ENCODE data around the gene EFCC1.
"Not testable (repeated sequence)": the region's sequence is repeated elsewhere in the genome, so short reads cannot be mapped to it uniquely, and the experiment has no call there.

The EFCC1 gene

DNA sequence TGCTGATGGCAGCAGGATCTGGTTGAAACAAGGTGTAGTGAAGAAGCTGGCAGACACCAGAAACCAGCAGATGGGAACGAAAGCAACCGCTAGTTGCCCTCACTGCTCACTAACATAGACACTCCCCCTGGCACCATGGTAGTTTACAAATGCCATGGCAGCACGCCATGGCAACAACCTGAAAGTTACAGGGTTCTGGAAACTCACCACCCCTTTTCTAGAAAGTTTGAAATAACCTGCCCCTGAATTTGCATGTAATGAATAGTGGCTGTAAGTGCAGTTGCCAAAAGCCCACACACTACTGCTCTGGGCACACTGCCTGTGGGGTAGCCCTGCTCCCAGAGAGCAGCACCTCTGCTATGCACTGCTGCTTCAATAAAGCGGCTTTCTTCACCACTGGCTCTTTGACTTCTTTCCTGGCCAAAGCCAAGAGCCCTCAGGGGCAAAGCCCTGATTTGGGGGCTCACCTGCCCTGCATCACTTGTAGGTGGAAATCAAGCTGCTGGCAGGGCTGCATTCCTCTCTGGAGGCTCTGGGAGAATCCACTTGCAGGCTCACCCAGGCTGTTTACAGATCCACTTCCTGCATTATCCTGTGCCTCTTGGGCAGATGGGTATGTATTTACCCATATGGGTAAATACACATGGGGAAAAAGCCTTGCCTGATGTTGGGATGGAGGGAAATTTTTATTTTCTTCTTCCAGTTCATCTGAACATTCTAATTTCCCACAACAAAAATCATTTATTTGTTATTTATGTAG is 57.5 kb downstream of the EFCC1 start:
- peak; percentile 19 for DNase-seq

DNA sequence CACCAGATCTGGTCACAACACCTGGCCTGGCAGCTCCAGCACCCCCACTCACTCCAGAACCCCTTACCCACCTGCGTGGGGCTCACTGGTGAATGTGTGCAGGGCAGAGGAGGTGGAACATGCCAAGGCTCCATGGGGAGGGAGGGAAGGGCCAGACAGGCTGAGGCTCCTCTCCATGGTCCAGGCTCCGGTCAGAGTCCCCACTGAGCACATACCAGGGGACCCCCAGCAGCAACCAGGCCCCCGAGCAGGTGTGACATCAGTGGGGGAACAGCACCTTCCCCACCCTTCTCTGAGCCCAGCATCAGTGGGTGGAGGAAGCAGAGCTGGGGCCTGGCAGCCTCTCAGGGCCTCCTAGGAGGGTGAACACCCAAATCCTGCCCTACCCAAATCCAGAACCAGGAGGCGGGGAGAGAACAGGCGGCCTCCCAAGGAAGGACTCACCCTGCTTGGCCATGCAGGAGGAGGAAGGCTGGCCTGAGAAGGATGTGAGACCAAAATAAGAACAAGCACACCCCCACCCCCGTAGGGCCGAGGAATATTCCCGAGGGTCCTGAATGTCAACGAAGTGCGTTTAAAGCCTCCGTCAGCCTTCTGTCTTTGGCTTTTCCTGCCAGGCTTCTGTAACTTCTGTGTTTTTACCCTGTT is 58.3 kb downstream of the EFCC1 start:
- DNase-seq: no peak

DNA sequence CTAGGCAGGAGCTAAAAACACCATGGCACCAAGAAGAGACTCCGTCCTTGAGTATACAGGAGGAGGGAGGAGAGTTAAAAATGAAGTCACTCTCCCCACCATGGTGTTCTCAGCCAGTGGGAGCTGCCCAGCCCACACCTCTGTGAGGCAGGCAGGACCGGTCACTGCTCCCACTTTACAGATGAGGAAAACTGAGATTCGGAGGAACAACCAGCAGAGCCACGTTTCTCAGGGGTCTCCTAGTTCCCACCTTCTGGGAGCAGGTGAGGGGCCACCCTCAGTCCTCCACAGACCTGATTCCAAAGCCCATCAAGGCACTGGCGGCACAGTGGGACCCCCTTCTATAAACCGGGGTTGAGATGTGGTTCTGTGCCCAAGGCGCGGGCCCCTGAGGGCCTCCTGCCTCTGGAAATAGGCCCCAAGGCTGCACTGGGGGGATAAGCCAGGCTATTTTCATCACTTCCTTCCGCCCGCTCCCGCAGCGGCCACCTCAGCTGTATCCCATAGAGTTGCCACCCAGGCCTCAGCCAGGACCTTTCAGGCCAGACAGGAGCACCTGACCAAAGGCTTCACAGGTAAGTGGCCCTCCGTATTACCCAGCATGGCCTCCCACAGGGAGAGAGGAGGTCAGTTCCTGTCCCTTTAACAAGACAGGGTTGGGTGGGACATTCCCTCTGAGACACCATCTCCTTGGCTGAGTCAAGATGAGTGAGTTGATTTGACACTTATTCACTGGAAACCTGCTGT is 59.3 kb downstream of the EFCC1 start, which contains the start of gene GP9:
Gene GP9, plus strand, starts transcription at position 504 of the 747 bp plus-strand sequence. CDS start 961 bp downstream, outside the sequence.
- DNase-seq: no peak

DNA sequence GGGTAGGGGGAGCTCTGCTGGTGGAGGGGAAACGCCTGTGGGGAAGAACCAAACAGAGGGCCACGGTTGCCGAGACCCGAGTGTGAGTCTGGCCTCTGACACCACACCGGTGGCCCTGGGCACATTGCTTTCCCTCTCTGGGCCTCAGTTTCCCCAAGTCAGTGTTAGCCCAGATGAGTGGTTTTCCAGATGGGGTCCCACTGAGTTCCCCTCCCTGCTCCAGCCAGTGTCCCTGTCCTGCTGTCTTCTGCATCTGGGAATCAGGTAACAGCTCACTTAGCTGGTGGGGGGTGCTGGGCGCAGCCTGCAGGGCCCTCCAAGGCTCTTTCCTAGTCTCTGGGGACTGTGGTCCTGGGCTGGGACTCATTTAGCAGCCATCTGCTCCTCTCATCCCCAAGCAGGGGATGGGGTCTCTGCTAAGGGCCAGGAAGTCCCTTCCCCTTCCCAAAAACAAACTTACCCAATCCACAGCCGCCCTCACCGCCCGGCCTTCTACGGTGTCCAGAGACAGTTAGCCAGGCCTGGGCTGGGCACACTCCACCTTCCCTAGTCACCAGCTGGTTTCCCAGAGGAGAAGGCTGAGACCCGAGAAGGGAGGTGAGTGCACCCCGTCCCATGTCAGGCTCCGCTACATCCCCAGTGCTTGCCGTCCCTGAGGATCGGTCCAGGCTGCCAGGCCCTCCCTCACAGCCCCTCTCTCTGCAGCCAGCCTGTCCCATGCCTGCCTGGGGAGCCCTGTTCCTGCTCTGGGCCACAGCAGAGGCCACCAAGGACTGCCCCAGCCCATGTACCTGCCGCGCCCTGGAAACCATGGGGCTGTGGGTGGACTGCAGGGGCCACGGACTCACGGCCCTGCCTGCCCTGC is 60.2 kb downstream of the EFCC1 start:
- DNase-seq: no peak

DNA sequence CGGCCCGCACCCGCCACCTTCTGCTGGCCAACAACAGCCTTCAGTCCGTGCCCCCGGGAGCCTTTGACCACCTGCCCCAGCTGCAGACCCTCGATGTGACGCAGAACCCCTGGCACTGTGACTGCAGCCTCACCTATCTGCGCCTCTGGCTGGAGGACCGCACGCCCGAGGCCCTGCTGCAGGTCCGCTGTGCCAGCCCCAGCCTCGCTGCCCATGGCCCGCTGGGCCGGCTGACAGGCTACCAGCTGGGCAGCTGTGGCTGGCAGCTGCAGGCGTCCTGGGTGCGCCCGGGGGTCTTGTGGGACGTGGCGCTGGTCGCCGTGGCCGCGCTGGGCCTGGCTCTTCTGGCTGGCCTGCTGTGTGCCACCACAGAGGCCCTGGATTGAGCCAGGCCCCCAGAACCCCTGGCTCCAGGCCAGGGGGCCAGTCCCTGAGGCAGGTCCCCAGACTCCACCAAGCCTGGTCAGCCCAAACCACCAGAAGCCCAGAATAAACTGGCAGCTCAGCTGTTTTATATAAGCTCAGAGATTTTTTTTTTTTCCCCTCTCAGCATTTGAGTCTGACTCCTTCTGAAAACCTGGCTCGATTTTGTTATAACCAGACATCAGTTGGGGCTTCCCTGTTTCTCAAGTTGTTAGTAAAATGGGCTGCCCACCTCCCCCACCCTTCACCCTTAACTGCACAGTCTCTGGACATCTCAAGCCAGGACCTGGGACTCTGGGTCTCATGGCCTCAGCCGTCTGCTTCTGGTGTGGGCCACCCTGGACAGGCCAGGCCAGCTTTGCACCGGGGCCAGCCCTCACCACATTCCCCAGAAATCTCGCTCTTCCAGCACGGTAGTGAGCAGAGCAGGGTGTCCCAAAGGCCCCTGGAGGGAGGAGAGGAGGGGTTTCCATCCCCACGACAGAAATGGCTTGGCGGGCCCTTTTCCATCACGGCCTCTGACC is 61.1 kb downstream of the EFCC1 start:
- DNase-seq: no peak

DNA sequence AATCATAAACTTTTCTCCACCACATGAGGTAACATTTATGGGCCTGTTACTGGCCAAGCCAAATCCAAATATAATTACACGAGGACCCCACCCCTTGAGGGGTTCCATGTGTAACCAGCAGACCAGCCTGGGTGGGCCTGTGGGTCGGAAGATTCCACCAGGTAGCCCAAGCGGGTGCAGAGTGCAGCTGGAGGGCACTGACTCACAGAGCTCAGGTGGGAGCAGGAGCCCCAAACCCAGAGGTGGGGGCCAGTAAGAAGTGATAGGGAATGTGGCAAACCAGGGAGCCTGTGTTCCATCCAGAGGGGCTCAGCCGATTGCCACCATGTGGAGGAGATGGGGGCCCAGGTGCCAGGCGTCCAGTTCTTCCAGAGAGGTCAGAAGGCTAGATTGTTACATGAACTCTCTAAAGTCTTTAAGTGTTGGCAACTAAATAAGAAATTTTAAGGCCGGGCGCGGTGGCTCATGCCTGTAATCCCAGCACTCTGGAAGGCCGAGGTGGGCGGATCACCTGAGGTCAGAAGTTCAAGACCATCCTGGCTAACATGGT is 62.1 kb downstream of the EFCC1 start:
- DNase-seq: no peak

DNA sequence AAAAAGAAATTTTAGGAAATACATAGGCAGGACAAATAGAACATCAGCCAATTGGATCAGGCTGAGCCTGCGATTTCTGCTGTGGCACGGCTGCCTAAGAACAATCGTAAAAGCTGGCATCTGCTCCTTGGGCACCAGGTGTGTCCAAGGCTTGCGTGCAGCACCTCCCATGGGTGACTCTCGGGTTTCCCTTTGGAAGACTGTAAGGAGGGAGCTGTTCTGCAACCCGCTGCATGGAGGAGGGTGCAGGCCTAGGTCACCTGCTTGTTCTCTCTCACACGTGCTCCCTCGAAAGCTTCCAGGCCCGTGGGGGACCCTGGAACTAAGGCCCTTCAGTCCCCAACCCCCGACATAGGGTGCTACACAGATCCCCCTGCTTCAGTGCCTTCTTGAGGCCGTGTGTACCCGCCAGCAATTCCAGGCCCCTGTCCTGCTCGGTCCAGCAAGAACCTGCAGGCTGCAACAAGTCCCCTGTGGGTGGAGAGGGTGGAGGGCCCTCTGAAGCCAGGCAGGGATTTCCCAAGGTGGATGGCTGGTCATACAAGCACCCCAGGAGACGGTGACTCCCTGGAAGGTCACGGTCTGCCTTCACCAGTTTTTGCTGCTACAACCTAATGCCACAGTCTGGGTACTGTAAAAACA is 62.9 kb downstream of the EFCC1 start:
- no peak for DNase-seq

DNA sequence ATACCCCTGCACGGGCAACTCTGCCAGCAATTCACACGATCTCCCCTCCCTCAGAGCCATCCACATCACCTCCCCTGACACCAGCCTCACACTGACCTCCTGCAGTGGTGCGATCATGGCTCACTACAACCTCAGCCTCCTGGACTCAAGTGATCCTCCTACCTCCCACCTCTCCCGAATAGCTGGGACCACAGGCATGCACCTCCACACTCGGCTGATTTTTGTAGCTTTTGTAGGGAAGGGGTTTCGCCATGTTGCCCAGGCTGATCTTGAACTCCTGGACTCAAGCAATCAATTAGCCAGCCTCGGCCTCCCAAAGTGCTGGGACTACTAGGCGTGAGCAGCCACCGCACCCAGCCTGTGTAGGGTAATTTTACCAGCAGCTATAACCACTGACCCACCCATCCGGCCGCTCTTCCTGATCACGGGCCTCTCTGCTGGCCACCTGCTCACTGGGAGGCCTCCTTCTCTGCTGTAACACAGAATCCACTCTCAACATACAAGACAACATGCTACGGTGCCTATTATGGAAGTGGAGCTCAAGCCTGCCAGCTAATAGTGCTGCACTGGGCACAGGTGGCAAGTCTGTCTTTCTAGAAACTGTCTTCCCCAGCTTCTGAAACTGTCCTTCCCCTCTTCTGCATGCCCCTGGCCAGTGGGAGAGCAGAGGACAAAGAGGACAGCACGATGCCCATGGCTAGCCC is 64.1 kb downstream of the EFCC1 start:
- no peak for DNase-seq

DNA sequence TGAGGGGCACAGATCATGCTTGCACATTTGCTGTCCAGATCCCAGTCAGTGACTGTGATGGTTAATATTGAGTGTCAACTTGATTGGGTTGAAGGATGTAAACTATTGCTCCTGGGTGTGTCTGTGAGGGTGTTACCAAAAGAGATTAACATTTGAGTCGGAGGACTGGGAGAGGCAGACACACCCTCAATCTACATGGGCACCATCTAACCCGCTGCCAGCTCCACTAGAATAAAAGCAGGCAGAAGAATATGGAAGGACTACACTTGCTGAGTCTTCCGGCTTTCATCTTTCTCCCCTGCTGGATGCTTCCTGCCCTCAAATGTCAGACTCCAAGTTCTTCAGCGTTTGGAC is 64.6 kb downstream of the EFCC1 start:
- DNase-seq: no peak

DNA sequence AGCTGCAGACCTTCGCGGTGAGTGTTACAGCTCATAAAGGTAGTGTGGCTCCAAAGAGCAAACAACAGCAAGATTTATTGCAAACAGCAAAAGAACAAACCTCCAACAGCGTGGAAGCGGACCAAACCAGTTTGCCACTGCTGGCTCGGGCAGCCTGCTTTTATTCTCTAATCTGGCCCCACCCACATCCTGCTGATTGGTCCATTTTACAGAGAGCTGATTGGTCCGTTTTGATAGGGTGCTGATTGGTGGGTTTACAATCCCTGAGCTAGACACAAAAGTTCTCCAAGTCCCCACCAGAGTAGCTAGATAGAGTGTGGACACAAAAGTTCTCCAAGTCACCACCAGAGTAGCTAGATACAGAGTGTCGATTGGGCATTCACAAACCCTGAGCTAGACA is 66.6 kb downstream of the EFCC1 start:
- DNase-seq: peak; percentile 13

DNA sequence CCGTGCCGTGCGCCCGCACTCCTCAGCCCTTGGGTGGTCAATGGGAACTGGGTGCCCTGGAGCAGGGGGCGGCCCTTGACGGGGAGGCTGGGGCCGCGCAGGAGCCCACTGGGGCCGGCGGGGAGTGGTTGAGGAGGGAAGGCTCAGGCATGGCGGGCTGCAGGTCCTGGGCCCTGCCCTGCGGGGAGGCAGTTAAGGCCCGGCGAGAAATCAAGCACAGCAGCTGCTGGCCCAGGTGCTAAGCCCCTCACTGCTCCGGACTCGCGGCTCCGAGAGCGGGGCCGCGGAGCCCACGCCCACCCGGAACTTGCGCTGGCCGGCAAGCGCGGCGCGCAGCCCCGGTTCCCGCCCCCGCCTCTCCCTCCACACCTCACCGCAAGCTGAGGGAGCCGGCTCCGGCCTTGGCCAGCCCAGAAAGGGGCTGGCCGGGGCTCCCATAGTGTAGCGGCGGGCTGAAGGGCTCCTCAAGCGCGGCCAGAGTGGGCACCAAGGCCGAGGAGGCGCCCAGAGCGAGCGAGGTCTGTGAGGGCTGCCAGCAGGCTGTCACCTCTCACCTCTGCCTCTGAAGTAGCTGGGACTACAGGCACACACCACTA is 67.3 kb downstream of the EFCC1 start:
- DNase-seq: no peak

DNA sequence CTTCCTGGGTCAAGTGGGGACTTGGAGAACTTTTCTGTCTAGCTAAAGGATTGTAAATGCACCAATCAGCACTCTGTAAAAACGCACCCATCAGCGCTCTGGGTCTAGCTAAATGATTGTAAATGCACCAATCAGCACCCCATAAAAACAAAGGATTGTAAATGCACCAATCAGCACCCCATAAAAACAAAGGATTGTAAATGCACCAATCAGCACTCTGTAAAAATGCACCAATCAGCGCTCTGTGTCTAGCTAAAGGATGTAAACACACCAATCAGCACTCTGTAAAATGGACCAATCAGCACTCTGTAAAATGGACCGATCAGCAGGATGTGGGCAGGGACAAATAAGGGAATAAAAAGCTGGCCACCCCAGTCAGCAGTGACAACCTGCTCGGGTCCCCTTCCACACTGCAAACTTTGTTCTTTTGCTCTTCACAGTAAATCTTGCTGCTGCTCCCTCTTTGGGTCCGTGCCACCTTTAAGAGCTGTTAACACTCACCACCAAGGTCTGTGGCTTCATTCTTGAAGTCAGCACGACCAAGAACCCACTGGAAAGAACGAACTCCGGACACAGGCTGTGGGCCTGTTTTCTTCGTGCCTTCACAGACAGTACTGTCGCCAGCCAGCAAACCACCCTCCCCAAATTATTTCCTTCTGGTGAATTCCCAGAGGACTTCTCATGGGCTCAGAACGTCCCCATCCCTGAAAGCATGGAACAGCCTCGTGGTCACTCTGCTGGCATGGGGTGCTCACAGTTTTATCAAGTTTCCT is 68.4 kb downstream of the EFCC1 start:
- not testable (repeated sequence) for DNase-seq

DNA sequence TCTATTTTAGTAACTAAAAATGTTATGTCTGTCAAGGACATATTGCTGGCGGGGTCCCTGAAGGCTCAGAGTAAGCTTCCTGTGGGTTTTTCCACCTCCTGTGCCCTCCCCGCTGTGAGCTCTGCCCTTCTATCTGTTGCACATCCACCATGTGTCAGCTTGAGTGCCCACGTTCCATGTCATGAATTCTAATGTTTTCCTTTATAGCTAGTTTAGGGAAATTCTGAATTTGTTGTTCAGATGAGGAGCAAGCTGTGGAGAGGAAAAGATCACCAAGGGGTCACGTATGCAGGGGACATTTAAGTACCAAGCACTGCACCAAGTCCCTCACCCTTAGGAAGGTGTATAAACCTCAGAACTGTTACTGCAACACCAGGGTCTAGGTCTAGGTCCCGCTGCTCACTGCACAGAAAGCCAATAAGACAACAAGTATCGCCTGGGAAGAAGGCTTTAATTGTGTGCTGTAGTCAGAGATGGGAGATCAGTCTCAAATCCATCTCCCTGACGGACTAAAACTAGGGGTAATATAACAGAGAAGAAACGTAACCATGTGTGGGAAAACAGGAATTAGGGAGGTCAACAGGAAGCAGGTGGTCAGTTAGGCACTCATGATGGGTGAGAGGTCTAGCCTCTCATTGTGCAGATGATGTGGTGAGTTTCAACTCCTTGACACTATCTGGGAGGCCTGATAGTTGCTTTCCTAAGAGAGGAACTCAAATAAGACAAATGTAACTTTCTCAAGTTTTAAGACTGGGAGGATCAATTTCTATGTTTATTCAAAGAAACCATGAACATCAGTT is 69.2 kb downstream of the EFCC1 start:
- no peak for DNase-seq

DNA sequence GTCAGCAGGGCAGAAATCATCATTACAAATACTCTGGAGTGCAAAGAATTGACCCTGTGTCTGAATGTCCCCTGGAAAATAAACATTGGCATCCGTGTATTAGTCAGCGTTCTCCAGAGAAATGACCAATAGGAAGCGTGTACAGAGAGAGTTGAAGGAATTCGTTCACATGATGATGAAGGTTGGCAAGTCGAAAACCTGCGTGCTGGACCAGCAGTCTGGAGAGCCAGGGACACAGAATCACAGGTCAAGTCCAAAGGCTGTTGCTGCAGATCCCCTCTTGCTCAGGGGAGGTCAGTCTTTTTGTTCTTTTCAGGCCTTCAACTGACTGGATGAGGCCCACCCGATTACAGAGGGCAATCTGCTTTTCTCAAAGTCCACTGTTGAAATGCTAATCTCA is 76.1 kb downstream of the EFCC1 start:
- DNase-seq: no peak

DNA sequence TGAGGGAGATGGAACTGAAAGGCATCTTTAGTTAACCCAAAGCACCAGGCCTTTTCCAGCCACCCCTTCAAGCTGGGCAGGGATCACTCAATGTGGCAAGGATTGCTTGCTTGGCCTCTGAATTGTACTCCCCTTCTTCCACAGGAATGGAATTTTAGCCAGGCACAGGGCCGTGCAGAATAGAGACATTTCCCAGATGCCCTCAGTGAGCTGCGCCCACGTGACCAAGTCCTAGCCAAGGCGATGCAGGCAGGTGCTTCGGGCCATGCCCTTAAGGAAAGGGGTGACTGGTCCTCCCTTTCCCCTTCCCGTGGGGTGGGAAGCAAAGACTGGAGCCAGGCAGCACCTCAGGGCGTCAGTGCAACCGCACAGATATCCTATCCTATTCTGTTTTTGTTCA is 77.4 kb downstream of the EFCC1 start:
- no peak for DNase-seq

DNA sequence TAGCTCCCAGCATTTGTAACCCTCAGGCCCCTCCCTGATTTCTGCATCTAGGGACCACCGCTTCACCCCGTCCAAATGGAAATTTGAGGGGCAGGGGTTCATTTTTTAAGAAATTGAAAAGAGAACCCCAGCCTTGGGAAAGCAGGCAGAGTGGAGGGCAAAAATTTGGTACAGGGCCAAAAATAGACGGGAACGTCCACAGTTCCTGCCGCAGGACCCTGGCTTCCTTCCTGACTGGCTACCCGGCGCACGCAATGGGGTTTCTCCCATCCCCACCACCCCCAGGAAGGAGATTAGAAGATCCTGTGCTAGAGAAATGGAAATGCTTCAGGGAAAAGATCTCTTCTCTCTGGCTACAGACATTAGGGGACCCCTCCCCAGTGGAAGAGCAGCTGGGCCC is 80.4 kb downstream of the EFCC1 start:
- no peak for DNase-seq

DNA sequence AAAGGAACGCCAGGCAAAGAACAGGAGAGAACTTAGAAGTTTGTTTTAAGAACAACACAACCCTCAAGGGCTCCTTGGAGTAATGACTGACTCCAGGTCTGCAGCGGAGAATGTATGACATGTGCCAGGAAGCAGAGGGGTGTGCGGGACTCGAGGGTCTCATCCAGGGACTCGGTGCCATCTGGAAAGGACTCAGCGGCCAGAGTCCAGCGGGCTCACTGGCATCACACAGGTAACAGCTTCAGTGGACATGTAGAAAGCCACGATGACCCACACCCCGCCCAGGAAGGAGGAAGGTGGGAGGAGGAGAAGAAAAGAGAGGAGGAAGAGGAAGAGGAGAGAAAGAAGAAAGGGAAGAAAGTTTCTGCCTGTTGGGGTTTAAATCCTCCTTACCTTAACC is 80.9 kb downstream of the EFCC1 start:
- DNase-seq: no peak

DNA sequence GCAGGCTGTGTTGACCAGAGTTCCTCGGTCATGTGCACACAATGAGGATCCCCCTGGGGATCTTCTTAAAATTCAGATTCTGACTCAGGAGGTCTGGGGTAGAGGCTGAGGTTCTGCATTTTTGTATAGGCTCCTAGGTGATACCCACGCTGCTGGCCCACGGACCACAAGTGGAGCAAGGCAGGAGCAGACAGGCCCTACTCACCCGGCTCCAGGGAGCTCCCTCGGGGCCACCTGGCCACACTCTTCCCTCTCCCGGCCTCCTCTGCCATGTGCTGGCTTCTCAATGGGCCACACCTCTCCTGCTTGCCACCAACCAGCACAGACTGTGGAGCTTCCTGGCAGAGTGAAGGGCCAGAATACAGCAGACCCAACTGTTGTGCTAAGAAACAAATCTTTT is 83.4 kb downstream of the EFCC1 start:
- no peak for DNase-seq

Measured in CD4-positive, alpha-beta T cell treated with Interleukin-12 subunit alpha and Interleukin-12 subunit beta, for 1 hour (primary cell).